Mesenchymal stem cell (in vitro differentiated cells and primary cell): ENCODE measurements around the gene FOXA3.
A peak's percentile ranks its signal among the peaks of the same experiment; 100 is the strongest.

Experiments
- DNase-seq: peaks from one replicate; pipeline ENCODE4 v3.0.0-alpha.2; 2013
- H2AFZ ChIP-seq: one replicate; pipeline ENCODE4 v1.6.1; 2013; ENCODE audit warnings: low read depth, mild to moderate bottlenecking, control low read depth, inconsistent platforms, low read length, moderate library complexity
- H2AK5ac ChIP-seq: 2 replicates; pipeline ENCODE4 v1.6.1; 2013; ENCODE audit warnings: low read length, moderate library complexity, mild to moderate bottlenecking, inconsistent platforms; ENCODE audit not compliant: severe bottlenecking
- H2BK120ac ChIP-seq: one replicate; pipeline ENCODE4 v1.6.1; 2013; ENCODE audit warnings: low read depth, mild to moderate bottlenecking, inconsistent platforms, low read length, moderate library complexity
- H2BK12ac ChIP-seq, 2 experiments: one replicate each; pipeline ENCODE4 v1.6.1; 2013; ENCODE audit warnings: inconsistent platforms in 2 of 2, low read length in 2 of 2, mild to moderate bottlenecking in 2 of 2, moderate library complexity in 2 of 2, control low read depth in 1 of 2
- H2BK15ac ChIP-seq: one replicate; pipeline ENCODE4 v1.6.1; 2013; ENCODE audit warnings: mild to moderate bottlenecking, low read depth, inconsistent platforms; ENCODE audit not compliant: poor library complexity, severe bottlenecking
- H2BK5ac ChIP-seq: 2 replicates; pipeline ENCODE4 v1.6.1; 2013; ENCODE audit warnings: low read depth, mild to moderate bottlenecking, low read length, control low read depth, inconsistent platforms; ENCODE audit not compliant: poor library complexity, severe bottlenecking
- H3K14ac ChIP-seq, 2 experiments: one replicate each; pipeline ENCODE4 v1.6.1; 2013; ENCODE audit warnings: inconsistent platforms in 2 of 2, low read length in 2 of 2, control low read depth in 1 of 2, mild to moderate bottlenecking in 1 of 2, moderate library complexity in 1 of 2
- H3K18ac ChIP-seq, 2 experiments: one replicate each; pipeline ENCODE4 v1.6.1; 2013; ENCODE audit warnings: inconsistent platforms in 2 of 2, low read length in 2 of 2, control low read depth in 1 of 2, low read depth in 1 of 2, mild to moderate bottlenecking in 1 of 2
- H3K23ac ChIP-seq, 2 experiments: one replicate each; pipeline ENCODE4 v1.6.1; 2013; ENCODE audit warnings: inconsistent platforms in 2 of 2, low read length in 2 of 2, mild to moderate bottlenecking in 2 of 2, moderate library complexity in 2 of 2, control low read depth in 1 of 2
- H3K27ac ChIP-seq: 2 replicates; pipeline ENCODE4 v1.5.1; 2013; ENCODE audit warnings: mild to moderate bottlenecking, moderate library complexity, low read length, control low read depth, inconsistent platforms; ENCODE audit not compliant: poor library complexity, severe bottlenecking
- H3K27me3 ChIP-seq, 2 experiments: 2 replicates each; pipeline versions ENCODE4 v1.6.1 to v1.7.0; 2013; ENCODE audit warnings: low read length in 2 of 2, mild to moderate bottlenecking in 2 of 2, moderate library complexity in 2 of 2, control low read depth in 1 of 2, inconsistent platforms in 1 of 2; ENCODE audit not compliant: control insufficient read depth in 1 of 2, insufficient read depth in 1 of 2
- H3K36me3 ChIP-seq, 2 experiments: 2 replicates each; pipeline versions ENCODE4 v1.6.1 to v1.7.0; 2013; ENCODE audit warnings: low read length in 2 of 2, control low read depth in 1 of 2, inconsistent platforms in 1 of 2, low read depth in 1 of 2, mild to moderate bottlenecking in 1 of 2; ENCODE audit not compliant: insufficient read depth in 2 of 2, control insufficient read depth in 1 of 2
- H3K4ac ChIP-seq, 2 experiments: one replicate each; pipeline ENCODE4 v1.6.1; 2013; ENCODE audit warnings: inconsistent platforms in 2 of 2, low read length in 2 of 2, mild to moderate bottlenecking in 2 of 2, moderate library complexity in 2 of 2, control low read depth in 1 of 2, low read depth in 1 of 2
- H3K4me1 ChIP-seq: 2 replicates; pipeline ENCODE4 v1.6.1; 2013; ENCODE audit warnings: low read depth, low read length, control low read depth; ENCODE audit not compliant: control insufficient read depth, insufficient read depth
- H3K4me2 ChIP-seq: 2 replicates; pipeline ENCODE4 v1.6.1; 2013; ENCODE audit warnings: low read length, mild to moderate bottlenecking, inconsistent platforms; ENCODE audit not compliant: poor library complexity, severe bottlenecking
- H3K4me3 ChIP-seq, 2 experiments: 2 replicates each; pipeline versions ENCODE4 v1.5.1 to v1.7.0; 2013; ENCODE audit warnings: low read length in 2 of 2, mild to moderate bottlenecking in 2 of 2, control low read depth in 1 of 2, low read depth in 1 of 2; ENCODE audit not compliant: insufficient read depth in 1 of 2
- H3K79me1 ChIP-seq: replicated peaks from 2 replicates; pipeline ENCODE4 v1.6.1; 2013; ENCODE audit warnings: mild to moderate bottlenecking, control low read depth, low read length, inconsistent platforms; ENCODE audit not compliant: poor library complexity, severe bottlenecking
- H3K9ac ChIP-seq: 2 replicates; pipeline ENCODE4 v1.7.0; 2013; ENCODE audit warnings: mild to moderate bottlenecking, low read length, moderate library complexity
- H3K9me3 ChIP-seq: 2 replicates; pipeline ENCODE4 v1.7.0; 2013; ENCODE audit warnings: mild to moderate bottlenecking, low read length; ENCODE audit not compliant: control insufficient read depth
- H4K8ac ChIP-seq: one replicate; pipeline ENCODE4 v1.6.1; 2013; ENCODE audit warnings: inconsistent platforms, mild to moderate bottlenecking, low read length, moderate library complexity
- H4K91ac ChIP-seq: one replicate; pipeline ENCODE4 v1.6.1; 2013; ENCODE audit warnings: mild to moderate bottlenecking, low read length, inconsistent platforms
- WGBS: methylation state at CpG from one replicate; pipeline ENCODE4 v1.1.7; 2013; ENCODE audit warnings: mixed read lengths; 5-methylcytosine and 5-hydroxymethylcytosine counted together

Gene FOXA3

GRCh38 chr19:45816236-45817009 is 47.7 kb upstream of the FOXA3 start:
- peaks cover 36% of the 10 kb centered on the region for H3K4me1 ChIP-seq
- H2BK15ac ChIP-seq = no peak overlapping the region
- 65% methylated on average over 6 of the region's 18 CpGs for WGBS
- no peak overlapping the region for H3K14ac ChIP-seq
- H3K36me3 ChIP-seq = peaks cover 35 to 43% of the 10 kb centered on the region in 2 experiments
- peak overlapping the region; percentile 67 for H3K4me2 ChIP-seq
- no peaks in the 10 kb centered on the region for H3K27me3 ChIP-seq
- H3K18ac ChIP-seq = peak overlapping the region in 1 of 2 experiments; percentile 49
- no peak overlapping the region for H2BK12ac ChIP-seq
- no peak overlapping the region for H2AFZ ChIP-seq
- H3K9me3 ChIP-seq = no peaks in the 10 kb centered on the region
- no peak overlapping the region for H2BK120ac ChIP-seq
- DNase-seq = no peak
- peak overlapping the region; percentile 84 for H2AK5ac ChIP-seq
- H4K91ac ChIP-seq = peak overlapping the region; percentile 52
- no peaks in the 10 kb centered on the region for H3K79me1 ChIP-seq
- H3K27ac ChIP-seq = peak overlapping the region; percentile 35
- peak overlapping the region; percentile 60 for H4K8ac ChIP-seq
- H3K23ac ChIP-seq = no peak overlapping the region
- peak overlapping the region in 1 of 2 experiments; percentile 42 for H3K4ac ChIP-seq
- no peak overlapping the region for H3K4me3 ChIP-seq
- no peak overlapping the region for H2BK5ac ChIP-seq
- peak overlapping the region; percentile 49 for H3K9ac ChIP-seq

GRCh38 chr19:45817010-45817724 is 47.0 kb upstream of the FOXA3 start:
- H3K4me1 ChIP-seq = peaks cover 36% of the 10 kb centered on the region
- peak overlapping the region; percentile 49 for H3K9ac ChIP-seq
- peak overlapping the region; percentile 35 for H3K27ac ChIP-seq
- H3K9me3 ChIP-seq = no peaks in the 10 kb centered on the region
- WGBS = 18% methylated on average over 22 of the region's 24 CpGs
- no peak overlapping the region for H3K4me3 ChIP-seq
- no peak overlapping the region for H3K23ac ChIP-seq
- H3K4me2 ChIP-seq = no peak overlapping the region
- H2BK12ac ChIP-seq = no peak overlapping the region
- H3K27me3 ChIP-seq = no peaks in the 10 kb centered on the region
- DNase-seq = peak; percentile 93
- H2BK15ac ChIP-seq = no peak overlapping the region
- H4K8ac ChIP-seq = peak overlapping the region; percentile 73
- H3K36me3 ChIP-seq = peaks cover 40 to 47% of the 10 kb centered on the region in 2 experiments
- no peaks in the 10 kb centered on the region for H3K79me1 ChIP-seq
- H4K91ac ChIP-seq = peak overlapping the region; percentile 52
- peak overlapping the region in 1 of 2 experiments; percentile 5 for H3K18ac ChIP-seq
- no peak overlapping the region for H2BK5ac ChIP-seq
- no peak overlapping the region for H2BK120ac ChIP-seq
- H3K4ac ChIP-seq = peak overlapping the region in 1 of 2 experiments; percentile 42
- peak overlapping the region; percentile 84 for H2AK5ac ChIP-seq
- H2AFZ ChIP-seq = no peak overlapping the region
- H3K14ac ChIP-seq = no peak overlapping the region

GRCh38 chr19:45817725-45818301 is 46.3 kb upstream of the FOXA3 start:
- Histone ChIP-seq H3K4me2 (no peak overlapping the region), H3K27me3 (no peaks in the 10 kb centered on the region), H2BK15ac (no peak overlapping the region), H2BK12ac (no peak overlapping the region), H3K9me3 (no peaks in the 10 kb centered on the region), H3K27ac (no peak overlapping the region), H2BK120ac (no peak overlapping the region), H3K14ac (no peak overlapping the region), H3K18ac (no peak overlapping the region), H2AFZ (no peak overlapping the region), H3K4me3 (no peak overlapping the region), H3K4me1 (peaks cover 36% of the 10 kb centered on the region), H3K9ac (no peak overlapping the region), H2BK5ac (no peak overlapping the region), H3K4ac (no peak overlapping the region), H3K36me3 (peaks cover 46 to 53% of the 10 kb centered on the region in 2 experiments), H4K8ac (peak overlapping the region; percentile 73), H2AK5ac (peak overlapping the region; percentile 44), H4K91ac (no peak overlapping the region), H3K79me1 (no peaks in the 10 kb centered on the region), H3K23ac (no peak overlapping the region)
- no peak for DNase-seq
- WGBS = 80% methylated on average over 19 of the region's 19 CpGs

GRCh38 chr19:45819769-45820168 is 44.4 kb upstream of the FOXA3 start:
- Histone ChIP-seq H2AFZ (no peak overlapping the region), H4K91ac (no peak overlapping the region), H3K36me3 (peaks cover 66 to 68% of the 10 kb centered on the region in 2 experiments), H3K14ac (no peak overlapping the region), H2BK15ac (no peak overlapping the region), H3K9me3 (no peaks in the 10 kb centered on the region), H3K23ac (no peak overlapping the region), H4K8ac (no peak overlapping the region), H3K9ac (no peak overlapping the region), H2AK5ac (no peak overlapping the region), H3K4me3 (no peak overlapping the region), H3K27me3 (no peaks in the 10 kb centered on the region), H3K27ac (no peak overlapping the region), H3K4ac (no peak overlapping the region), H2BK12ac (no peak overlapping the region), H3K79me1 (peaks cover 3% of the 10 kb centered on the region), H3K4me2 (no peak overlapping the region), H3K18ac (no peak overlapping the region), H2BK5ac (no peak overlapping the region), H3K4me1 (peaks cover 34% of the 10 kb centered on the region), H2BK120ac (no peak overlapping the region)
- WGBS = 94% methylated on average over 6 of the region's 6 CpGs
- DNase-seq = no peak
